NB4 (cell line): Measurements from ENCODE around the gene FAM120B.

Experiments used
- DNase-seq: peaks from one replicate; pipeline ENCODE4 v3.0.0; 2010; ENCODE audit warnings: low read depth
- H3K4me3 ChIP-seq: one replicate; pipeline ENCODE4 v1.5.1; 2011; ENCODE audit warnings: mild to moderate bottlenecking, low read depth, low read length, moderate library complexity
- CTCF ChIP-seq: IDR thresholded peaks from one replicate; pipeline ENCODE4 v1.5.1; 2012; ENCODE audit warnings: low read depth, low read length
- MAX ChIP-seq: IDR thresholded peaks from 2 replicates; pipeline ENCODE4 v1.6.1; 2011; ENCODE audit warnings: low read depth, low read length
- MYC ChIP-seq: IDR thresholded peaks from 2 replicates; pipeline ENCODE4 v1.6.1; 2011; ENCODE audit warnings: low read depth, low read length
- POLR2A ChIP-seq: IDR thresholded peaks from 2 replicates; pipeline ENCODE4 v1.6.1; 2011; ENCODE audit warnings: mild to moderate bottlenecking; ENCODE audit not compliant: insufficient read length; ENCODE audit errors: extremely low read depth

FAM120B gene

GRCh38 chr6:170312876-170313275 is 6.3 kb downstream of the FAM120B start:
- H3K4me3 ChIP-seq, result no peak overlapping the region
- TF ChIP-seq POLR2A, result no peak
- TF ChIP-seq MAX, result no peak
- no peak for TF ChIP-seq MYC
- TF ChIP-seq CTCF, result no peak
- DNase-seq, result no peak

GRCh38 chr6:170313716-170314295 is 7.2 kb downstream of the FAM120B start:
- no peak overlapping the region for H3K4me3 ChIP-seq
- TF ChIP-seq POLR2A, result no peak
- no peak for TF ChIP-seq CTCF
- no peak for TF ChIP-seq MAX
- TF ChIP-seq MYC, result no peak
- no peak for DNase-seq

GRCh38 chr6:170314983-170315382 is 8.4 kb downstream of the FAM120B start:
- no peak for TF ChIP-seq POLR2A
- TF ChIP-seq MAX, result no peak
- no peak for DNase-seq
- no peak overlapping the region for H3K4me3 ChIP-seq

GRCh38 chr6:170316071-170316470 is 9.5 kb downstream of the FAM120B start:
- DNase-seq, result no peak
- H3K4me3 ChIP-seq, result no peak overlapping the region
- no peak for TF ChIP-seq POLR2A
- no peak for TF ChIP-seq MYC
- TF ChIP-seq MAX, result no peak
- TF ChIP-seq CTCF, result no peak

- TF ChIP-seq POLR2A (no peak), CTCF (no peak), MYC (no peak), MAX (no peak)
- H3K4me3 ChIP-seq, result no peak overlapping the region
- DNase-seq, result no peak
Measured at GRCh38 chr6:170317076-170317475, 10.5 kb downstream of the FAM120B start.

GRCh38 chr6:170317718-170318117 is 11.2 kb downstream of the FAM120B start:
- peak; percentile 39 for DNase-seq
- no peak overlapping the region for H3K4me3 ChIP-seq
- TF ChIP-seq CTCF, result no peak
